Upper lobe of right lung (tissue), 1 donor: Measurements from ENCODE around the gene POLR2J. TPM values are rescaled to one million over a fixed set of nuclear protein-coding genes. Genes with fewer than 3 reads are reported as not detected.
A peak's percentile ranks its signal among the peaks of the same experiment; 100 is the strongest.
"Not testable (repeated sequence)": the region's sequence is repeated elsewhere in the genome, so short reads cannot be mapped to it uniquely, and the experiment has no call there.

Experiments used
- ATAC-seq: fragments of 200-7000 bp; cut with Tn5 transposase; one replicate; pipeline ENCODE4 v1.9.1; 2020; ENCODE audit warnings: mild to moderate bottlenecking, moderate library complexity
- DNase-seq: peaks from one replicate; pipeline ENCODE4 v3.0.0-alpha.2; 2020
- H3K27ac ChIP-seq: fragments of 200-600 bp; one replicate; pipeline ENCODE4 v1.8.0; 2022
- H3K27me3 ChIP-seq: fragments of 200-600 bp; one replicate; pipeline ENCODE4 v1.8.0; 2022; ENCODE audit warnings: mild to moderate bottlenecking
- H3K36me3 ChIP-seq: fragments of 200-600 bp; one replicate; pipeline ENCODE4 v1.8.0; 2022
- H3K4me1 ChIP-seq: fragments of 200-600 bp; one replicate; pipeline ENCODE4 v1.8.0; 2022
- H3K4me3 ChIP-seq: fragments of 200-600 bp; one replicate; pipeline ENCODE4 v1.8.0; 2022; ENCODE audit warnings: mild to moderate bottlenecking
- H3K9me3 ChIP-seq: fragments of 200-600 bp; one replicate; pipeline ENCODE4 v1.8.0; 2022
- intact Hi-C: fragments of 100-400 bp; cut with DNase I; formaldehyde crosslinking; loops from one replicate; pipeline ENCODE4 v1.11.0; 2022
- total RNA-seq: library from RNA; stranded (reverse); fragmentation: NEBNext Ultra II Directional; extraction: Animal tissue kit (Norgen Biotek cat#: 25700); gene quantifications from one replicate; pipeline ENCODE4 v1.2.1, GENCODE V29; 2021
- donor health status: DM: no; HTN: yes; CAD: no; lungs with severe emphysema.

Gene POLR2J
- total RNA-seq, 1 donor from 2014 or later, result 35.0 TPM

- H3K4me1 ChIP-seq, H3K27ac ChIP-seq, intact Hi-C loops, H3K9me3 ChIP-seq, H3K4me3 ChIP-seq, ATAC-seq, H3K27me3 ChIP-seq, H3K36me3 ChIP-seq: not testable (repeated sequence)
- DNase-seq, result peak; percentile 58
These were observed 31.9 kb upstream of the POLR2J start for GRCh38 chr7:102510575-102510974.

DNA sequence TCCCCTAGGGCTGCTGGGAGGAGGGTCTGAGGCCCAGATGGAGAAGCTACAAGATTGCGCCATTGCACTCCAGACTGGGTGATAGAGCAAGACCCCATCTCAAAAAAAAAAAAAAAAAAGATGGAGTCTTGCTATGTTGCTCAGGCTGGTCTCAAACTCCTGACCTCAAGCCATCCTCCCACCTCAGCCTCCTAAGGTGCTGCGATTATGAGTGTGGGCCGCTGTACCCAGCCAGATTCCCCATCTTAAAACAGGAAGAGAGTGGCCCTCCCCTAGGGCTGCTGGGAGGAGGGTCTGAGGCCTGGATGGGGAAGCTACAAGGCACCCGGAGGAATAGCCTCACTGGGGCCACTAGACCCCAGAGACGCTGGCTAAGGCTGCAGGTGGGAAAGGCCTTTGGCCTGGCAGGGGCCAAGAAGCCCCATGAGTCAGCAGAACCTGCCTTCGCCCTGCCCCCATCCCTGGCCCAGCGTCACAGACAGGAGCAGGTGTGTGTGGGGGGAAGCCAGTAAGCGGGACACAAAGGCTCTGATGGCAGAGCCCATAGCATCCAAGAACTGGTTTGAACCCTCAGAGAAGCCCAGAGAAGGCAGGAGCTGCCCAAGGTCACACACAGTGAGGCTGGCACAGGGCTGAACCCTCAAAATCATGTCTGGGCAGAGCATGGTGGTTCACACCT is 28.8 kb upstream of the POLR2J start:
- H3K4me1 ChIP-seq, ATAC-seq, H3K4me3 ChIP-seq, H3K27ac ChIP-seq, H3K27me3 ChIP-seq, H3K36me3 ChIP-seq, H3K9me3 ChIP-seq, intact Hi-C loops: not testable (repeated sequence)
- peak; percentile 34 for DNase-seq

DNA sequence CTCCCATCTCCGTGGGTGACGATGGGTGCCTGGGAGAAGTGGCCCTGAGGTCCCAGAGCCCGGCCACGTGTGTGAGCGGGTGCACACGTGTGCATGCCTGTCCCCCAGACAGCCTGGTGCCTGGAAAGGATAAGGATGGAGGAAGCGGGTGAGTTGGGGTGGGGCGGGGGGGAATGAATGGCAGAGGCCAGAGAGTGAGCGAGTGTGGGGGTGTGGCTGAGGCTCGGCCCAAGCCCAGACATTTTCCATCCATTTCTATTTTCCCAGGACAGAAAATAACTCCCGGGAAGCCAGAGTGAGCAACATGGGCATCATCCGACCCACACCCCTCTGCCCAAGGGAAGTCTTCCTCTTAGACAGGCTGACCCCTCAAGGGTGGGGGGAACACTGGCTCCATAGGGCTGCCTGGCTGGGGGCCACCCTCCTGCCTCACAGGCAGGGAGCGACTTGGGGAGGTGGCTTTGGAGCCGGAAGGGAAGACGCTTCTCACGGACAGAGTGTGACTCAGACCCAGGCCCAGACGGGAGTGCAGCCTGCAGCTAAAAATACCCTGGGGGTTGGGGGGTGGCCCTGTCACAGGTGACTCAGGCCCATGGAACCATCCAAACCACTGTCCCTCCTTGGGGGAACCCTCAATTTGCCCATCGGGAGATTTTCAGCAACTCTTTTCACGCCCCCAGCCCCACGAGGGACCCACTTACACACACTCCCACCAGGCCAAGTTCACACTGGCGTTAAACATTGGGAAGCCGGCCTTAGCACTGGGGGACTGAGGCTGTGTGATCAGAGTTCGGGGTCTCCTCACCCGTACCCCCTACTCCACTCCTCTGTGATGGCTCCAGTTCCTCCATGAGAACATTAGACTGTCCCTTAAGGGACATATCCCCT is 26.8 kb upstream of the POLR2J start:
- ATAC-seq (peak; percentile 3), DNase-seq (peak; percentile 35)
- H3K27me3 ChIP-seq, H3K4me3 ChIP-seq, H3K4me1 ChIP-seq, intact Hi-C loops, H3K9me3 ChIP-seq, H3K27ac ChIP-seq, H3K36me3 ChIP-seq: not testable (repeated sequence)

DNA sequence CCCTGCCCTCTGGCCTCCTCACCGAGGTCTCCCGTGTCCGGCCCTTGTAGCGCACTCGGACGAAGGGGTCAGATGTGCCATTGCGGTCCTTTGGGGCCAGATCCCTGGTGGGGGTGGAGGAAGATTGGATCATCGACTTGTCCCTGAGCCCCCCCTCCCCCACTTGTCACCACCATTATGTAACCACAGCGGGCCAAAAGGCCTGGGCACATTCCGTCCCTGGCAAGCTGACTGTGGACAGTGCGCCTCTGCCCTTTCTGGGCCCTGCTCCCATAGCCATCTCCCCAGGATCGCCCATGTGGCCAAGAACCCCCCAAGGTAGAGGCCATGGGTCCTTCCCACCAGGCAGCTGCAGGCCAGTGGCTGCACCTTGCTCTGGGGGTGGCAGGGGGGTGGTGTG is 24.4 kb upstream of the POLR2J start:
- H3K4me1 ChIP-seq, H3K4me3 ChIP-seq, H3K36me3 ChIP-seq, DNase-seq, intact Hi-C loops, H3K27ac ChIP-seq, H3K27me3 ChIP-seq, H3K9me3 ChIP-seq: not testable (repeated sequence)
- peak; percentile 13 for ATAC-seq

GRCh38 chr7:102498321-102498720 is 19.6 kb upstream of the POLR2J start:
- DNase-seq, result peak; percentile 63
- H3K4me1 ChIP-seq, H3K9me3 ChIP-seq, H3K4me3 ChIP-seq, ATAC-seq, H3K27me3 ChIP-seq, intact Hi-C loops, H3K36me3 ChIP-seq, H3K27ac ChIP-seq: not testable (repeated sequence)

GRCh38 chr7:102497308-102497707 is 18.6 kb upstream of the POLR2J start:
- ATAC-seq, intact Hi-C loops, H3K27me3 ChIP-seq: not testable (repeated sequence)

DNA sequence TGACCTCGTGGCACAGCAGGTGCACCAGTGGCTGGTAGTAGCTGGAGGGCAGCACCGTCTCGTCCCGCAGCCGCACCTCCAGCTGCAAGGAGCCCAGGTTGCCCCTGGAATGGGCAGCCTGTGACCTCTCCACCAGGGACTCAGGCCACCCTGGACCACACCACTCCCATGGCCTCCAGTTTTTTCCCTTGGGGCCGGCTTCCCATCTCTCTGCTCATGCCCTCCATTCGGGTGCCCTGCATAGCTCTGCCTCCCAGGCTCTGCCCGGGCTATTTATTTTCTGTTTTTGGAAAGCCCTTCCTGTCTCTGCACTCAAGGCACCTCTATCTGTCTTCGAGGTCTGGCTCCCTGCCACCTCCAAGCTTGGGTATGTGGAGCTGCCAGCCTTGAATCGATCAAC is 18.1 kb upstream of the POLR2J start:
- not testable (repeated sequence) for H3K4me1 ChIP-seq, ATAC-seq

More at GRCh38 chr7:102497308-102497707, 18.6 kb upstream of the POLR2J start:
- DNase-seq, result peak; percentile 65
- H3K9me3 ChIP-seq, H3K36me3 ChIP-seq, H3K27ac ChIP-seq, H3K4me3 ChIP-seq, H3K4me1 ChIP-seq: not testable (repeated sequence)

GRCh38 chr7:102494473-102495149 is 15.9 kb upstream of the POLR2J start:
- H3K4me3 ChIP-seq, H3K27me3 ChIP-seq, DNase-seq, H3K9me3 ChIP-seq, intact Hi-C loops, H3K36me3 ChIP-seq, H3K27ac ChIP-seq, H3K4me1 ChIP-seq: not testable (repeated sequence)
- ATAC-seq, result peak; percentile 57

More for the DNA sequence above, 18.1 kb upstream of the POLR2J start:
- H3K27ac ChIP-seq, H3K27me3 ChIP-seq, H3K9me3 ChIP-seq, H3K4me3 ChIP-seq, H3K36me3 ChIP-seq, intact Hi-C loops: not testable (repeated sequence)
- peak; percentile 62 for DNase-seq

GRCh38 chr7:102494026-102494425 is 15.3 kb upstream of the POLR2J start:
- ATAC-seq, H3K4me1 ChIP-seq, H3K27ac ChIP-seq, H3K27me3 ChIP-seq, intact Hi-C loops, H3K36me3 ChIP-seq, H3K9me3 ChIP-seq: not testable (repeated sequence)
- DNase-seq, result peak; percentile 72
- H3K4me3 ChIP-seq, result peak overlapping the region; percentile 34

- peak; percentile 71 for DNase-seq
- intact Hi-C loops, H3K27me3 ChIP-seq, H3K4me1 ChIP-seq, H3K9me3 ChIP-seq, H3K36me3 ChIP-seq, H3K4me3 ChIP-seq, H3K27ac ChIP-seq: not testable (repeated sequence)
- ATAC-seq, result peak; percentile 83
These were observed 14.7 kb upstream of the POLR2J start for GRCh38 chr7:102493220-102493935.

DNA sequence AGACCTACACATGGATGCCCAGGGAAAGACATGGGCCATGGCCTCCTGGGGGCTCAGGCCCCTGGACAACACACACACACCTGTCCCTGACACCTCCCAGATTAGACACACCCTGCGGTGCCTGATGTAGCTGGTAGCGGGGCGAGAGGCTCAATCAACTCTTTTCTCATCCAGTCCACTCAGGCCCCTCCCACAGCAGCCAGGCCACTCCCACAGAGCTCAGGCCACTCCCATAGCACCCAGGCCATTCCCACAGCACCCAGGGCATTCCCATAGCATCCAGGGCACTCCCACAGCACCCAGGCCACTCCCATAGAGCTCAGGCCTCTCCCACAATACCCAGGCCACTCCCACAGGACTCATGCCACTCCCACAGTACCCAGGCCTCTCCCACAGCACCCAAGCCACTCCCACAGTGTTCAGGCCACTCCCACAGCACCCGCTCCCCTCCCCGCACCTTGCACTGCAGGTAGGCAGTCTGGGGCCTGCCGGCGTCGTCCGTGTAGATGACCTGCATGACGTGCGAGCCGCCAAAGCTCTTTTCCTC is 11.9 kb upstream of the POLR2J start:
- H3K27me3 ChIP-seq, H3K4me3 ChIP-seq, intact Hi-C loops, H3K36me3 ChIP-seq, H3K9me3 ChIP-seq, H3K27ac ChIP-seq, H3K4me1 ChIP-seq: not testable (repeated sequence)
- peak; percentile 78 for ATAC-seq
- DNase-seq, result peak; percentile 88

- H3K4me3 ChIP-seq, H3K9me3 ChIP-seq, ATAC-seq, DNase-seq, H3K27me3 ChIP-seq, H3K27ac ChIP-seq, H3K36me3 ChIP-seq, H3K4me1 ChIP-seq, intact Hi-C loops: not testable (repeated sequence)
These were observed 5.6 kb upstream of the POLR2J start for GRCh38 chr7:102484317-102484716.

DNA sequence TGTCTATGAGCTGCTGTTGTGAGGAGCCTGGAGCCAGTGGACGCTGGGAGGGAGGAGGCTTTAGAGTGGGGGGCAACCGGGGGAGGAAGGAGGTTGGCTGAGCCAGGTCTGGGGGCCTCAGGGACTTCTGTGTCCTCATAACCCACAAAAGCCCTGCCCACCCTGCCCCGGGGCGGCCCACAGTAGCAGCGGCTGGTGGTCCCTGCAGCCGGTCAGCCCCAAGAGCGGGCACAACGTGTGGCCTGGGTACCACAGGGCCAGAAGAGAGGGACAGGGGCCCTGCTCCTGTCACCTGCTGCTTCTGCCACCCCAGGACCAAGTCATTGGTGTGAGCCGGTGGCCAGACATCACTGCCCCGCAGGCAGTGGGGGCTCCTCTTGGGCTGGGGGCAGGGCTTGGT is 3.2 kb upstream of the POLR2J start:
- intact Hi-C loops, result not testable (repeated sequence)

More for the DNA sequence above, 3.2 kb upstream of the POLR2J start:
- H3K36me3 ChIP-seq, H3K9me3 ChIP-seq, ATAC-seq, H3K4me3 ChIP-seq, H3K27me3 ChIP-seq, H3K27ac ChIP-seq, H3K4me1 ChIP-seq: not testable (repeated sequence)
- DNase-seq, result peak; percentile 43
